ENCODE data around the gene C15orf39.
"Not testable (repeated sequence)": the region's sequence is repeated elsewhere in the genome, so short reads cannot be mapped to it uniquely, and the experiment has no call there.

- not testable (repeated sequence) for TF ChIP-seq EZH2 (IDR thresholded peaks at IDR 0.05); FOXP2 (optimal IDR thresholded peaks at IDR 0.05; ENCODE audit: control extremely low read depth, extremely low read length, insufficient read depth); POLR2AphosphoS5 (IDR thresholded peaks at IDR 0.05; ENCODE audit: borderline replicate concordance, low read depth, low read length)
Measured at GRCh38 chr15:75258620-75259343, 57.1 kb downstream of the C15orf39 start.

All from SK-N-MC (cell line).